ENCODE results near the gene TMED8.
"Not testable (repeated sequence)": the region's sequence is repeated elsewhere in the genome, so short reads cannot be mapped to it uniquely, and the experiment has no call there.

Gene TMED8

DNA sequence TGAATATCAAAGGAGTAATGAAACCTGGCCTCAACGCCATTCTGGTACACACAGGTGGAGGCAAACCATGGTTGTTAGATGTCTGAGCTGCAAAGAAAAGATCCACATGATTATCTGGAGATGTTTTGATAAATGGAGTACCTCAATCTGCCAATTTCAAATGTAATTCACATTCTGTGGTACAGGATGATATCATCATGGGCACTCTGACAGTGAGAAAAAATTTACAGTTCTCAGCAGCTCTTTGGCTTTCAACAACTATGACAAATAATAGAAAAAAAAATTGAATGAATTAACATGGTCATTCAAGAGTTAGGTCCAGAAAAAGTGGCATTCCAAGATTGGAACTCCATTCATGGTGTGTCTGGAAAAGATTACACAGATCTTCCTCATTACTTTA lies 17.3 kb downstream of the TMED8 start:
- DNase-seq, result no peak

DNA sequence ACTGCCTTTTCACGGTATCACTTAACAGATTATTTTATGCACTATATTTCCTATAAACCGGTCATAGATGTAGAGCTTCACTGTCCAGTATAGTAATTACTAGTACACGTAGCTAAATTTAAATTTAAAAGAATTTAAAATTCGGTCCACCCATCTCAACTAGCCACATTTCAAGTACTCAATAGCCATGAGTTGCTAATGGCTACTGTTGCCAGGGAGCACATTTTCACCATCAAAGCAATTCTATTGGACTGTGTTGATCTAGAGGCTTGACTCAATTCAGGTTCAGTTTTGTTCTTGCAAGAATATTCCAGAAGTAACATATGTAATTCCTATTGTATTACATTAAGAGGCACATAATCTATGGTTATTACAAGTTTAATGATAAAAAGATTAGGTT lies 20.0 kb downstream of the TMED8 start:
- no peak for DNase-seq

DNA sequence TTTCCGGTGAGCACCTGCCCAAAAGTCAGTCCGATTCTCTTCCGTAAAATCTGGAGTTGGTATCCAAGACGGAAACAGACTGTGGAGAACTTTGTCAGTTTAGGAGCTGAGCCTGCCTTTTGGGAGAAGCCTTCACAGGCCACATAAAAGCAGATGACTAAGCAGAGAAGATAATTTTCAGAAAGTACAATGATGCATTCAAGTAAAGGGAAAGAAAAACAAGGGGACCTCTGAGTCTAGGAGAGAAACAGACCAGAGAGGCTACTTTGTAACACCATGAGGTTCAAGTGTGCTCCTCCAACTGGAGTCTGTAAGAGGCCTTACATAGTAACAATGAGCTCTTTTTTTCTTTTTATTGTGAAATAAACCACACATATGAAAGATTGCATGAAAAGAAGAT lies 21.1 kb downstream of the TMED8 start:
- DNase-seq, result no peak

GRCh38 chr14:77353469-77354141 lies 23.3 kb downstream of the TMED8 start:
- DNase-seq, result no peak

- peak; percentile 28 for DNase-seq
These were observed 29.1 kb downstream of the TMED8 start for GRCh38 chr14:77347751-77348150.

GRCh38 chr14:77346495-77346894 lies 30.4 kb downstream of the TMED8 start:
- DNase-seq, result no peak

- no peak for DNase-seq
These were observed 32.4 kb downstream of the TMED8 start for GRCh38 chr14:77344377-77344996.

DNA sequence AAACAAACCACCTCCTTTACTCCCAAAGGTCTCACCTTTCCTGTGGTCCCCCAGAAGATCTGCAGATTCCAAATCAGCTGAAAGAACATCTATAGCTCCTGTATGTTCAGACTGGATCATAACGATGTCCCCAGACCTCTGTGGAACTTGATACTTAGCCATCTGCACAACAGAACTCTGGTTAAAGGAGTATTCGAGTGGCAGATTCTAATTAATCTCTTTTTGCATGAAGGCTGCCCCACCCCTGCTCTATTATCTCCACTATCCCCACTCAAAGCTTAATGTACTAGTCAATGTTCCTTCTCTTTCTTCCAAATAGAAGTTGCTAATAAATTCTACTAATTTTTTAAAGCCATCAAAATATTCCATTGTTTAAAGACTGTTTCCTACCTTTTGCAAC lies 33.2 kb downstream of the TMED8 start:
- DNase-seq, result no peak

DNA sequence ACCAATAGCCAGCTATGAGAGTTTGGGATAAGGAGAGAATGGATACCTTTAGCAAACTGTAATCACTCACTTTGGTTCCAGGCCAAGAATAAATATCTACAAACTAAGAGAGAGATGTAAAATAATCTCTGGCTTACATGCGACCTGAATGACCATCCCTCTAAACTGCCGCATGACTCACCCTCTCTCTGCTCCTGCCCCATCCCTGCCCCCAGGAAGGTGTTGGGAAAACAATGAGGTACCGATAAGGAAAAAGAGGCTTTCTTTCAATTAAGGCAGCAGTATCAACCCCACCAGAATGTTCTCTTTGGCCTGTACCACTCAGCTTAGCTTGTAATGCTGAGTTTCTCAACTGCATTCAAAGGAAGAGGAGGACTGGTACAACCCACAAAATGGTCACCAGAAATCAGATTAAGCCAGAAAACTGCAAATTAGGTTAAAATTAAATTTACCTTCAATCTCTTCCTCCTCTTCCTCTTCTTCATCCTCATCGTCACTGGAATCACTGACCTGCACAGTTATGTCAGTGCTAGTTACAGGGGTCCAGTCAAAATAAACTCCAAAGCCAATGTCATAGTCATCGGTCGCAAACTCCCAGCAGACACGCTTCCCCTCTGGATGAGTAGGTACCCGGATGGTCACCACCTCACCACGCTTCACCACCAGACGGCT lies 34.0 kb downstream of the TMED8 start:
- DNase-seq, result no peak

DNA sequence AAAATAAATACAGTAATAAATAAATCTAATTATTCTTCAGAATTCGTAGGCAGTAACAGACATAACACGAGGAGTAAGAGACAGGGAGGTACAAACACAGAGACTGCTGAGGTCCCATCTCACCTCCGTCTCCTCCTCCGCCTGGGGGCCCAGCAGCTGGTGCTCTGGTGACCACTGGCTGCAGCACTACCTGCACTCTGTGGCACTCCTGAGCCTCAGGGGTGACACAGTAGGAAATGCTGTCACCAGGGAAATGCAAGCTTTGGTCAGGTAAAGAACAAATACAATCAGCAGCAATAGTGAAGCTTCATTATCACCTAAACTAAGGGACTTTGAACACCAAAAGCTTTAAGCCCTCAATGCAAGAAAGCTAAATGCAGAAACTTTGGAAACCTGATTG lies 36.5 kb downstream of the TMED8 start:
- no peak for DNase-seq

GRCh38 chr14:77339407-77339806 lies 37.5 kb downstream of the TMED8 start:
- DNase-seq, result no peak

- DNase-seq, result no peak
These were observed 38.6 kb downstream of the TMED8 start for GRCh38 chr14:77338302-77338701.

DNA sequence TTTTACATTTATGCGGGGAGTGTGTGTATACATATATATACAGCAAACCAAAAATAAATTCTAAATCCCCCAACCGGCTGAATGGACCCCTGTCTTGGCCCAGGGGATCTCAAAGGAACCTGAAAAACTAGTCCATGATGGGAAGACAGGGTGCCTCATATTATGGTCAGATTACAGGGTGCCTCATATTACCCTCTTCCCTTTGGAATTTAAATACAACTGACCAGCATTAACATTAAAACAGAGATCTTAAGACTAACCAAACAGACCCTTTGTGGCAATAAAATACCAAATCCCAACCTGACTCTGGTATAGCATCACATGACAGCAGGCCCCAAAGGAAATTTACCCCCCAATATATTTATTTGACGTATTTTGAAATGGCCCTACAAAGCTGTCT lies 39.0 kb downstream of the TMED8 start:
- no peak for DNase-seq

DNA sequence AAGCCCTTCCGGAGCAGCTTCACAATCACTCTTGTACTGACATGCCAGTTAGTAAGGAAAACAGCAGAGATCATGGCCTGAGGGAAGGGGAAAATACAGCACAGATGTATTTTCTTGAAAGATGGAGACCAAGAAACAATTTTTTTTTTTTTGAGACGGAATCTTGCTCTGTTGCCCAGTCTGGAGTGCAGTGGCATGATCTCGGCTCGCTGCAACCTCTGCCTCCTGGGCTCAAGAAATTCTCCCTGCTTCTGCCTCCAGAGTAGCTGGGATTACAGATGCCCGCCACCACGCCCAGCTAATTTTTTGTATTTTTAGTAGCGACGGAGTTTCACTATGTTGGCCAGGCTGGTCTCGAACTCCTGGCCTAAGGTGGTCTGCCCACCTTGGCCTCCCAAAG lies 39.6 kb downstream of the TMED8 start:
- DNase-seq, result not testable (repeated sequence)

GRCh38 chr14:77335576-77335975 lies 41.3 kb downstream of the TMED8 start:
- no peak for DNase-seq

- no peak for DNase-seq
These were observed 47.0 kb downstream of the TMED8 start for GRCh38 chr14:77329872-77330271.

DNA sequence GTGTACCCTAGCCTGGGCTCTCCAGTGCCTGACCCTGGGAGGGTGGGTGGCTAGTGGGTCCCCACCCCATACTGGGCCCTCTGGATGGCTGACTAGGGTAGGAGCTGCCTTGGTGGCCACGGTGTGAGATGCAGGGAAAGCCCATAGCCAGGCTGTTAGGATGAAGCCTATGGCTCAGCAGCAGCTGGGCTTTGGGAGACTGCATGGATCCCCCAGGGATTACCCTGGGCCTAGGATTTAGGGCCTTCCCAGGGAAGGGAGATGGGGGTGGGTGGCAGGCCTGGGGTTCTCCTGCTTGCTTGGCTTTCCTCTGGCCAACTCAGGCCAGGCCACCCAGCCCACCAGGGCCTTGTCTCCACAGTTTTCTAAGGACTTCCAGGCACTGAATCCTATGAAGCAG lies 49.8 kb downstream of the TMED8 start:
- no peak for DNase-seq

- no peak for DNase-seq
These were observed 51.2 kb downstream of the TMED8 start for GRCh38 chr14:77325746-77326094.

- DNase-seq, result no peak
These were observed 51.8 kb downstream of the TMED8 start for GRCh38 chr14:77324816-77325745.

DNA sequence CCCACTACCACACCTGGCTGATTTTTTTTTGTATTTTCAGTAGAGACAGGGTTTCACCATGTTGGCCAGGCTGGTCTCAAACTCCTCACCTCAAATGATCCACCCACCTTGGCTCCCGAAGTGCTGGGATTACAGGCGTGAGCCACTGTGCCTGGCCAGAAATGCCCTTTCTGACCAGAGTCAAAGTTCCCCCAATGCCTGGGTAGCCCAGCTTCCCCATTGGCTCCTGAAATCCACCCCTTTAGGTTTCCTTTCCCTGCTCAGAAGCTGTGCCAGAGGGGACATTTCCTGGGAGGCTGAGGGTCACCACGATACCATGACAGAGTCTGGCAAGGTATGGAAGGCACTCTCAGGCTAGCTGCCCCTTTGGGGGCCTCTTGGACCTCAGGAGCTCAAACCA lies 52.6 kb downstream of the TMED8 start:
- no peak for DNase-seq

DNA sequence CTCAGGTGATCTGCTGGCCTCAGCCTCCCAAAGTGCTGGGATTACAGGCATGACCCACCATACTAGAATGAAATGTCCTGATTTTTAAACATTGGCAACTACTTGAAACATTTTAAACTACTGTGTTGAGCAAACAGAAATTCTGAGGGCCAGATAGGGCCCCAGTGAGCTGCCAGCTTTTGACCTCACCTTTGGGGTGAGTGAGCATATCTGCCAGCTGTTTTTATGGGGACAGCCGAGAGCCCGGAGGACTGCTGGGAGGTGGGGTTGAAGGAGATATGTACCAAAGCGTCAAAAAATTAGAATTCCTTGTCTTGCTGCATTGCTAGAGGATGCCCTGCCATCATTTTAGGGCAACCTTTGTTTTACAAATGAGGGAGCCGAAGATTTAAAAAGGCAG lies 53.3 kb downstream of the TMED8 start:
- no peak for DNase-seq

DNA sequence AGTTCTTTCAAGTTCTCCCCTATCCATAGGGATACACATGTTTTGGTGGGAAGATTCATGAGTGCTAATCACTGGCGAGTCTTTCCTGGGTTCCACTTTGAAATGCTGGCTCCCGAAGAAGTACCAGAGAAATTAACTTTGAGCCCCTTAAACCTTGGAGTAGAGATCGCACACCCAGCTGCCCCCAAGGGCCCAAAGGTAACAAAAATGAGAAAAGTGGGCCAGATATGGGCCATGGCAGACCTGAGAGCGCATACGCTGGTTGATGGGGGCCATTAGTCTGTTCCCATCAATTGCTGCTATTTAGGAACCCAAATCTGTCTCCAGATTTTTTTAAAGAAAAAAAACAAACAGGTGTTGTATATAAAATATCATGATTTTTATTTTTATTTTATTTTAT lies 53.9 kb downstream of the TMED8 start:
- no peak for DNase-seq

DNA sequence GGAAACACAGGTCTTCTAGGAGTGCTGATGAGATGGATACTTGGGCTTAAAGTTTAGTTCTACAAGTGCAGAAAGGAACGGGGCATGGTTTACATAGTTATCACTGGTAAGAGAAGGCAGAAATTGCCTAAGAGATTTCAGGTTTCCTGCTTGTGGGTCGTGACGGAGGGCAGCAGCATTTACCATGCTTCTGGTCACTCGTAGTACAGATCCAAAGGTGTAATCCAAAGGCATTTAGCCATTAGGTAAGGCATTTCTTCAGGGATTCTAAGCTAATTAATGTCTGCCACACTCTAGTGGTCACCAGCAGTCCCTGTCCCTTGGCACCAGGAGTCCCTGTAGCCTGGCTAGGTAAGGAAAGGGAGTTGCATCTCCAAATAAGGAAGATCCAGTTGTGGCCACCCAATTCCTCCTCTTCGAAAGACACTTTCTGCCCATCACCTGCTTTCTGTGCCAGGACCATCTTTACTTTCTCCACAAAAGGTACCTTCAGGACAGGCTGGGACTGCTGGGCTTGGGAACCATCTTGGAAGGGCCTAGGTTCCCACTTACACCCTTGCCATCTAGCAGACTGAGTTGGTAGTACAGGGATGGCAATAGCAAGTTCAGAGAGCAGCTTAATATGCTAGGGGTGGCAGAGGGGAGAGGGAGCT lies 54.5 kb downstream of the TMED8 start:
- DNase-seq, result no peak
